ENCODE results near the gene PCBP4. TPM values are rescaled to one million over a fixed set of nuclear protein-coding genes. Genes with fewer than 3 reads are reported as not detected.
A peak's percentile ranks its signal among the peaks of the same experiment; 100 is the strongest.

Gene PCBP4
- total RNA-seq, 2 donors from 2014 or later: 16.6 to 24.7 TPM

DNA sequence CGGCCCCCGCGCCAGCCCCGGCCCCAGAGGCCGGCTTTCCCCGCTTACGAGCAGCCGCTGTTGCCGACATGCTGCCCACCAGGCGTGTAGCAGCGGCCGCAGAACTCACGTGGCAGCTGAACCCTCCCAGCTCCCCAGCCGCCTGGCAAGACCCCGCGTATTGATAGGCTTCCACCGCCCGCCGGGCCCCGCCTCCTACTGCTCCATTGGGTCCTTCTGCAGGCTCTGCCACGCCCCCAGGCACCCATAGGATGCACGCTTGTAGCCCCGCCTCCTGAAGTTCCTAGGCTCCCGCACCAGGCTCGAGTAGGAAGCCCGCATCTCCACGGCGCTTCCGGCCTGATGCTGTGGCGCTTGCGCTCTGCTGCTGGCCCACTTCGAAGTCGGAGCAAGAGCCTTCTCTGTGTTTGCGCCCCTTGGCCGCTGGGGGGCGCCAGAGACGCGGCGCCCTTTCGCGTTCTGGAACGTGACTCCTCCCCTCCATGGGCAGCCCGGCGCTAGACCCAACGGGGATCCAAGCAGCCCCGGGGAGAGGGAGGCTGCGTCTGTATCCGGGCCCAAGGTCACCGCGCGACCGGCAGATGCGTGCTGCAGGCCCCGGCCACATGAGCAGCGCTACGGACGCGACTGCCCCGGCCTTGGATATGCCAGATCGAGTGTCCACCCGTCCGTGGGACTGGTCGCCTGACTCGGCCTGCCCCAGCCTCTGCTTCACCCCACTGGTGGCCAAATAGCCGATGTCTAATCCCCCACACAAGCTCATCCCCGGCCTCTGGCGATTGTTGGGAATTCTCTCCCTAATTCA lies 25.3 kb downstream of the PCBP4 start, which contains the start of the genes PARP3 and RRP9:
Gene PARP3, plus strand, starts transcription at position 566 of the 805 bp plus-strand sequence. CDS start 993 bp downstream, outside the sequence.
Gene RRP9, minus strand, starts transcription at position 107 of the 805 bp plus-strand sequence. Its CDS starts 37 bp downstream, at position 70.
- DNase-seq: peak; percentile 100
- peaks cover 30% of the 10 kb centered on the region for H3K4me1 ChIP-seq
- no peaks in the 10 kb centered on the region for H3K27me3 ChIP-seq
- no peaks in the 10 kb centered on the region for H3K9me3 ChIP-seq
- H3K4me3 ChIP-seq: peak within 1 kb of the TSS; percentile 30 to 53
- H3K27ac ChIP-seq: peak within 1 kb of the TSS; percentile 71 to 86 (median 84)
- intact Hi-C loops (cut with DNase I): loop anchor here (10.0 kb wide), 1 partner anchor 53 kb away; the partner anchor contains the start of gene RPL29
- ATAC-seq: peak; percentile 98
- 1% methylated on average over 67 of the region's 67 CpGs; no CpG with 5 or more reads in 1 of the 2 donors for WGBS, 2 donors
- H3K36me3 ChIP-seq (replicated peaks in 1 of 2; ENCODE audit: insufficient read depth in 1 of 2, low read depth in 2 of 2): peaks cover 0 to 4% of the 10 kb centered on the region in 2 donors
- TF ChIP-seq, protein P1, sequence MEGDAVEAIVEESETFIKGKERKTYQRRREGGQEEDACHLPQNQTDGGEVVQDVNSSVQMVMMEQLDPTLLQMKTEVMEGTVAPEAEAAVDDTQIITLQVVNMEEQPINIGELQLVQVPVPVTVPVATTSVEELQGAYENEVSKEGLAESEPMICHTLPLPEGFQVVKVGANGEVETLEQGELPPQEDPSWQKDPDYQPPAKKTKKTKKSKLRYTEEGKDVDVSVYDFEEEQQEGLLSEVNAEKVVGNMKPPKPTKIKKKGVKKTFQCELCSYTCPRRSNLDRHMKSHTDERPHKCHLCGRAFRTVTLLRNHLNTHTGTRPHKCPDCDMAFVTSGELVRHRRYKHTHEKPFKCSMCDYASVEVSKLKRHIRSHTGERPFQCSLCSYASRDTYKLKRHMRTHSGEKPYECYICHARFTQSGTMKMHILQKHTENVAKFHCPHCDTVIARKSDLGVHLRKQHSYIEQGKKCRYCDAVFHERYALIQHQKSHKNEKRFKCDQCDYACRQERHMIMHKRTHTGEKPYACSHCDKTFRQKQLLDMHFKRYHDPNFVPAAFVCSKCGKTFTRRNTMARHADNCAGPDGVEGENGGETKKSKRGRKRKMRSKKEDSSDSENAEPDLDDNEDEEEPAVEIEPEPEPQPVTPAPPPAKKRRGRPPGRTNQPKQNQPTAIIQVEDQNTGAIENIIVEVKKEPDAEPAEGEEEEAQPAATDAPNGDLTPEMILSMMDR (IDR thresholded peaks at IDR 0.05): peak; percentile 98 to 100 (median 100)
- TF ChIP-seq POLR2A (IDR thresholded peaks at IDR 0.05): peak in 2 of 3 donors; percentile 66 to 70

DNA sequence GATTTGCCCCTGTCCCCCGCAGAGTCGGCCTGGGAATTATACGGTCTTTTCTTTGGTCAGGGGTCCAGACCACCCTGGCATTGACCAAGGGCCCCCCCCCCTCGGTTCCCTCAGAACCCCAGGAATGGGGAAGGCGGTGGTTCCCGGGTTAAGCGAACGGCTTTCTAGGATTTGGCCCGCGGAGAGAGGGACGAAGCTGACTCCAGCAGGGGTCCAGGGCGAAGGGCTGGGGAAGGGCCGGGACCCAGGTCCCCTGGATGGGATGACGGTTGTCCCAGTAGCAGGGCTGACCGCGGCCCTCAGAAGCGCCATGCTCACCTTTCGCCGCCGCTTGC lies 25.8 kb downstream of the PCBP4 start:
- WGBS, 2 donors: 0% methylated on average over 7 to 20 of the region's 20 CpGs
- Histone ChIP-seq H3K27me3 (no peaks in the 10 kb centered on the region), H3K9me3 (no peaks in the 10 kb centered on the region), H3K4me3 (peak overlapping the region; percentile 30 to 53), H3K36me3 (replicated peaks in 1 of 2; ENCODE audit: insufficient read depth in 1 of 2, low read depth in 2 of 2) (peaks cover 0 to 5% of the 10 kb centered on the region in 2 donors), H3K27ac (peak overlapping the region; percentile 11 to 85 (median 58)), H3K4me1 (peaks cover 30% of the 10 kb centered on the region)
- DNase-seq: no peak
- TF ChIP-seq, protein P1 (IDR thresholded peaks at IDR 0.05): no peak
- peak in 1 of 3 donors; percentile 29 for TF ChIP-seq POLR2A (IDR thresholded peaks at IDR 0.05)
- intact Hi-C loops (cut with DNase I): loop anchor here (10.0 kb wide), 1 partner anchor 53 kb away; the partner anchor contains the start of gene RPL29
- no peak for ATAC-seq

DNA sequence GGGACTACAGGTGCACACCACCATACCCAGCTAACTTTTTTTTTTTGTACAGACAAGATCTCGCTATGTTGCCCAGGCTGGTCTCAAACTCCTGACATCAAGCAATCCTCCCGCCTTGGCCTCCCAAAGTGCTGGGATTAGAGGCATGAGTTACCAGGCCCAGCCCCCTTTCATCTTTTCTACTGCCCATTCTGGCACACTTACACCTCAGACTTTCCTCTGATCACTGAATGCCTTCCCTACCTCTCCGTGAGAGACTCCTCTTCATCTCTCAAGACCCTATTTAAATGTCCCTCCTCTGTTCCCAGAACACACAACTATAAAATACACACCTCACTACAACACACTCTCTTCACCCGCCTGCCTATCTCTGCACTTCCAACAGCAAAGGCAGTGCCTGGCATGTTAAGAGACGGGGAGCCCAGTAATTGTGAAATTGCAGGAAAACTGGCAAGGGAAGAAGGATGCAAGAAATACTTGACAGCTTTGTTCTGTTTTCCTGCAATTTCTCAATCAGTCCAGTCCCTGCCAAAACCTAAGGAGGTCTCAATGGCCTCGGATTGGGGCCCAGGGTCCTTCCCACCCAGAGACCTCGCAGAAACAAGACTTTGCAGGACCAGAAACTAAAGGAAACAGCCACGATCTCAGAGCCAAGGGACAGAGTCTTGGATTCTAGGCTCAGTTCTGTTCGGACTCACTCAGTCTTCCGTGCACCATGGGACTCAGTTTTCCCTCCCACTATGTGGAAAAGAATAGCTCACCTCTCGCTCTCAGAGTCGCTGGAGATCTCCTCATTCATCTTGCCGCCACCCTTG lies 26.4 kb downstream of the PCBP4 start:
- intact Hi-C loops (cut with DNase I): loop anchor here (10.0 kb wide), 1 partner anchor 54 kb away; the partner anchor contains the start of gene RPL29
- H3K36me3 ChIP-seq (replicated peaks in 1 of 2; ENCODE audit: insufficient read depth in 1 of 2, low read depth in 2 of 2): peaks cover 5 to 7% of the 10 kb centered on the region in 2 donors
- DNase-seq (peak in 1 of 4 donors; percentile 10), ATAC-seq (no peak)
- WGBS, 2 donors: 35 to 38% methylated on average over 12 to 13 of the region's 13 CpGs
- no peak for TF ChIP-seq POLR2A (IDR thresholded peaks at IDR 0.05)
- TF ChIP-seq, protein P1 (IDR thresholded peaks at IDR 0.05): no peak
- H3K4me1 ChIP-seq: peaks cover 30% of the 10 kb centered on the region
- no peaks in the 10 kb centered on the region for H3K9me3 ChIP-seq
- H3K27me3 ChIP-seq: no peaks in the 10 kb centered on the region
- H3K4me3 ChIP-seq: peak overlapping the region; percentile 30 to 53
- no peak overlapping the region for H3K27ac ChIP-seq

DNA sequence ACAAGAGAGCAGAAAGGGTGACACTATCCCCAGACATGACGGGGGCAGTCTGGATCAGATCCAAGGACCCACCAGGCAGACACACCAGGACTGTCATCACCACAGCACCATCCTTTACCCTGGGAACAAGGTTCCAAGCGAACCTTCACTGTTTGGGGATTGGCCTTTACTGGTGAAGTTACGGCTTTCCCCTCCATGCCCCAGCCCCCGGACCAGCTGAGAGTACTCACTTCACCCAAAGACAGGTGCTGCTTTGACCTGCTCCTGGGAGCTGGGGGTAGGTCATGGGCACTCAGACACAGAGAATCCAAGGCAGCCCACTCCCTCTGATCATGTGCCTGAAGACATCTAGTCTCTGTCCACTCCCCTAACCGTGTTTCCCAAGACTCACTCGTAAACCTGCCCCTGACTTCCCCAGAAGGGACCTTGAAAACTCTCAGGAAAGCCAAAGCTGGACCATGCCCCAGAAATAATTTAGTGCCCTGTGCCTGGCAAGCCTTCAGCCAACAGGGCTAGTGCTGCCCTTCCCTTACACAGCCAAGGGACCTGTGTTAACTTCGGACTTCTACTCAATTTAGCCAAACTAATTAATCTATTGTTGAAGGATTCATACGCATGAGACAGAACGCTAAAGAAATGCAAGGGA lies 28.4 kb downstream of the PCBP4 start:
- ATAC-seq (no peak), DNase-seq (no peak)
- Histone ChIP-seq H3K27me3 (no peaks in the 10 kb centered on the region), H3K4me3 (no peak overlapping the region), H3K4me1 (peaks cover 30% of the 10 kb centered on the region), H3K9me3 (no peaks in the 10 kb centered on the region), H3K36me3 (replicated peaks in 1 of 2; ENCODE audit: insufficient read depth in 1 of 2, low read depth in 2 of 2) (peaks cover 9 to 22% of the 10 kb centered on the region in 2 donors), H3K27ac (no peak overlapping the region)
- TF ChIP-seq POLR2A (IDR thresholded peaks at IDR 0.05): no peak
- TF ChIP-seq, protein P1 (IDR thresholded peaks at IDR 0.05): no peak
- intact Hi-C loops (cut with DNase I): no loop called here
- 84 to 88% methylated on average over 9 of the region's 9 CpGs for WGBS, 2 donors

Data from body of pancreas (tissue), 4 donors.